GM18858 (cell line): ENCODE results near the gene ZCCHC3.
"Not testable (repeated sequence)": the region's sequence is repeated elsewhere in the genome, so short reads cannot be mapped to it uniquely, and the experiment has no call there.

ENCODE experiments used
- ATAC-seq: cut with Tn5 transposase; IDR thresholded peaks from one replicate; pipeline ENCODE4 v1.9.1; 2021; ENCODE audit not compliant: unreplicated experiment

Gene ZCCHC3, protein sequence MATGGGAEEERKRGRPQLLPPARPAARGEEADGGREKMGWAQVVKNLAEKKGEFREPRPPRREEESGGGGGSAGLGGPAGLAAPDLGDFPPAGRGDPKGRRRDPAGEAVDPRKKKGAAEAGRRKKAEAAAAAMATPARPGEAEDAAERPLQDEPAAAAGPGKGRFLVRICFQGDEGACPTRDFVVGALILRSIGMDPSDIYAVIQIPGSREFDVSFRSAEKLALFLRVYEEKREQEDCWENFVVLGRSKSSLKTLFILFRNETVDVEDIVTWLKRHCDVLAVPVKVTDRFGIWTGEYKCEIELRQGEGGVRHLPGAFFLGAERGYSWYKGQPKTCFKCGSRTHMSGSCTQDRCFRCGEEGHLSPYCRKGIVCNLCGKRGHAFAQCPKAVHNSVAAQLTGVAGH

DNA sequence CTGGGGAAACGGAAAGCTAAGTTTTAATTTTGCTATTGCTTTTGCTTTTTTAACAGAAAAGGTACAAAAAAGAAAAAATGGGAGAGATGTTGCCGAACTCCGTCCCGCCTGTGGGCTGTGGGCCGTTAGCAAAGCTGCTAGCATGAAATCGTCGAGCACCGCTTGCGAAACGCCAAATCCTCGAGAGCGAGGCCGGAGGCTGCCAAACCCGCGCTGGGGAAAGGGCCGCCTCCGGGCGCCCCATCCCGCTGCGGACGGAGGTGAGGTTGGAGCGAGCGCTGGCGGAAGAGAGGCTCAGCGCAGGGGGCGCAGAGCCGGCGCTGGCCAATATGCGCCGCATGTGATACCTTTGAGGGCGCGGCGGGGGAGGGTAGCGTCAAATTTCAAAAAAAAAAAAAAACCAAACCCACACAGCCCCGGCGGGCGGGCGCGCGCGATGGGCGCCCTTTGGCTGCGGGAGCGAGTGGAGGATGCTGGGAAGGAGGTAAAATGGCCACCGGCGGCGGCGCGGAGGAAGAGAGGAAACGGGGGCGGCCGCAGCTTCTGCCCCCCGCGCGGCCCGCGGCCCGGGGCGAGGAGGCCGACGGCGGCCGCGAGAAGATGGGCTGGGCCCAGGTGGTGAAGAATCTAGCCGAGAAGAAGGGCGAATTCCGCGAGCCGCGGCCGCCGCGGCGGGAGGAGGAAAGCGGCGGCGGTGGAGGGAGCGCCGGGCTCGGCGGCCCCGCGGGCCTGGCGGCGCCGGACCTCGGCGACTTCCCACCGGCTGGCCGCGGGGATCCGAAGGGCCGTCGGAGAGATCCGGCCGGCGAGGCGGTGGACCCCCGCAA lies at the start of gene ZCCHC3:
ZCCHC3 (plus strand) TSS at position 473 of the 827 bp plus-strand sequence; CDS start at position 490, 17 bp downstream.
- peak; percentile 65 for ATAC-seq

DNA sequence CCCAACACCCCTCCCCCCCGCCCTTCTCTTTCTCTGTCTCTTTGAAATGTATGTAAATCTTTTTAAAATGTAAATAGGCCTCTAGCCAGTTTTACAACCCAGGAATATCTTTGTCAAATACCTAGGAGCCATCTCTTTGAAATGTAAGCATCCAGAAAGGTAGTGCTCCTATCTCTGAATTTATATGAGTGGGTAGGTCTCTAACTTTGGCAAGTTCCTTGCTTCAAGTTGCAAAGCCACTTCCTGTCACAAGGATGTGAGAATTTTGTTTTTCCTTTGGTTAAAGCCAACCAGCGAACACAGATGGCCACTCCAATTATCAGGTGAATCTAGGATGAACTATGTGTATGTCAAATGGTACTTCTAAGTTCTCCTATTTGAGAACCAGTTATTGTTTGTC lies 46.0 kb upstream of the ZCCHC3 start:
- ATAC-seq, result no peak

DNA sequence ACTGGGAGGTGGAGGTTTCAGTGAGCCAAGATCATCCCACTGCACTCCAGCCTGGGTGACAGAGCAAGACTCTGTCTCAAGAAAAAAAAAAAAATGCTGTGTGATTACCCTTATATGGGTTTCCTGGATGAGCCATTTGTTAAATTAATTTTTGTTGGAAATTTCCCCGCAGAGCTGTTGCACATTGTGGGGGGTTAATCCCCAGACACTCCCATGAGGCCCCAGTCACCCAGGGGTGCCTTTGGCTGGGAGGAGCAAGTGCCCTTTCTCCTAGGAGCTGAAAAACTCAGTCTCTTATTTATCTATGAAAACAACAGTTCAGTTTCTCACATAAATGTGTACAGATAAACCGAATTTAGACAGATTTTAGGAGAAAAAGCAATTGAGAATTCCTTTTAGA lies 44.6 kb upstream of the ZCCHC3 start:
- no peak for ATAC-seq

DNA sequence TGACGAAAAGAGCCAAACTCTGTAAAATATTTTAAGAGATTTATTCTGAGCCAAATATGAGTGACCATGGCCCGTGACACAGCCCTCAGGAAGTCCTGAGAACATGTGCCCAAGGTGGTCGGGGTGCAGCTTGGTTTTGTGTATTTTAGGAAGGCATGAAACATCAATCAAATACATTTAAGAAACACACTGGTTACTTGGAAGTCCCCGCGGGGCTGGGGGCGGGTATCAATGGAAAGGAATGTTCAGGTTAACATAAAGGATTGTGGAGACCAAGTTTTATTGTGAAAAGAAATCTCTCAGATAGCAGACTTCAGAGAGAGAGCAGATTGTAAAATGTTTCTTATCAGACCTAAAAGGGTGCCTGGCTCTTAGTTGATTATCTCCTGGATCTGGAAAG lies 43.9 kb upstream of the ZCCHC3 start:
- not testable (repeated sequence) for ATAC-seq

DNA sequence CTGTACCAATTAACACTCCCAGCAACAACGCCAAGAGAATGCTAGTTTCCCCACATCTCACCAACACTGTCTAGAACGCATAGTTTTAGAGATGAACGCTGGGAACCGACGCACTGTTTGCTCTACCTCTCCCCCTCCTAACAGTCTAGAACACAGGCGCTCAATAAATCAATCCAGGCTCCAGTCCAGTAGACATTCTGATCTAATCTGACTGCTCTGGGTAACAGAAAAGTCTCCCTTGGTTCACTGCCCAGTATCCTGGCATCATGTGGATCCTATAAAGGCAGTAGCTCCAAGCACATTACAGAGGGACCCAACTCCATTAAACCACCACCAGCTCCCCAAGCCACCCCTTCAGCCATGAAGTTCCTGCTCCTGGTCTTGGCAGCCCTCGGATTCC lies 40.0 kb upstream of the ZCCHC3 start, which contains the start of gene DEFB132:
DEFB132 (plus strand) TSS at position 306 of the 400 bp plus-strand sequence; CDS start at position 361, 55 bp downstream.
- ATAC-seq, result no peak

DNA sequence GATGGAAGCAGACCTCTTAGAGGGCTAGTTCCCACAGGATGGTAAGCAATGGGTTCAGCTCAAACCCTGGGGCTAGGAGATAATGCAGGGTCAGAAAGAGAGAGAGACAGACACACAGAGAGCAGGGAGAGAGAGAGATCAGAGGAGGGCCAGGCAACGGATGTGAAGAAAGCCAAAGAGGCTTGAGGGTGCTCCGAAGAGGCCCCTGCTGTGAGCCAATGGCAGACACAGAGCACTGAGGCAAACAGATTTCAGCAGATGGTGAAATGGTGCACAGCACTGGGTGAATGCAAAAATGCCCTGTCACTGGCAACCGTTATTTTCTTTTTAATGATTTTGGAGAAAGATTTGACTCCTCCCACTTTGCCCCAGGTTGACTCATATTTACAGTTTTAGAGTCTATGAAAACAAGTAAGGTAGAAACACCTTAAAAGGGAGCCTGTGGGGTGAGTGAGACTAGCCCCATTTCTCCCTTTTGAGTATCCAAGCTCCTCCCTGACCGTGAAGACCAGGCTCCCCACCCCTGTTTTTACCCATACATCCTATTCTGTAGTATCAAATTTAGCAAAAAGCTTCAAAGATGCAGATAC lies 39.0 kb upstream of the ZCCHC3 start:
- no peak for ATAC-seq

DNA sequence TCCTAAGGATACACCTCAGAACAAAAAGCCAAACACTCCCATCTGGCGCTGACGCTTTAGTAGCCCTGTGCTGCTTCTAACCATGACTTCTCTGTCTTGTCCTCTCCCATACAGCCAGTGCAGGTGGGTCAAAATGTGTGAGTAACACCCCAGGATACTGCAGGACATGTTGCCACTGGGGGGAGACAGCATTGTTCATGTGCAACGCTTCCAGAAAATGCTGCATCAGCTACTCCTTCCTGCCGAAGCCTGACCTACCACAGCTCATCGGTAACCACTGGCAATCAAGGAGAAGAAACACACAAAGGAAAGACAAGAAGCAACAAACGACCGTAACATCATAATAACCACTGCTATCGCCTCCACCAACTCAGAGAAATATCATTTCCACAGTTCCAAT lies 38.4 kb upstream of the ZCCHC3 start:
- no peak for ATAC-seq

DNA sequence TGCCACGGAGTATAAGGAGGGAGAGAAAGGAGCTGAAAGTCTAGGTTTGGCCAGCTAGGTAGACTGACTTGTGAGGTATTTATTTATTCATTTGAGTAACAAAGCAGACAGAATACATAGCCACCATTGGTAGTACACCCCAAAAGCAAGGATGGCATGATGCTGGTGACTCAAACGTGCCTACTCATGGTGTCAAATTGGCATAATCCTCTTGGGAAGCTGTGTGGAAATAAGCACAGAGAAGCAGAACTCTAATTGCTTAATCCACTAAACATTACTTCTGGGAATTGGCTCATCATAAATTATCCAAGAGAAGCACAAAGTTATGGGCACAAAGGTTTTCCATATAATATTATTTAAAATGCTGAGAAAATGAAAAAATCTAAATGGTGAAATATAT lies 37.4 kb upstream of the ZCCHC3 start:
- no peak for ATAC-seq

DNA sequence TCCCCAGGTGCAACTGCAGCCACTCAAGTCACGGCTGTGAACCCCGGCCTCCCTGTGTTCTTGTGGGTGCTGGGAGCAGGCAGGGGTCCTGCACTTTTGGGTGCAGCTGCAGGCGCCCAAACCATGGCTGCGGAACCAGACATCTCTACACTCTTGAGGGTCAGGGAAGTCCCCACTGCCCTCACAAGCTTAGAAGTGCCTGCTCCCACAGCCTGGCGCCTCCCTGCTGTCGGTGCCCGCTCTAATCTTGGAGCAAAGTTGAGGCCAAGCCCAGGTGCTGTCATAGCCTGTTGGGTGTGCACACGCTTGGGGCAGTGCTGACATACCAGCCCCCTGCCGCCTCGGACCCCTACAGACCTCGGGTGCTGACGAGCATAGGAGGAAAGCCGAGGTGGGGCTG lies 33.7 kb upstream of the ZCCHC3 start:
- ATAC-seq, result no peak

DNA sequence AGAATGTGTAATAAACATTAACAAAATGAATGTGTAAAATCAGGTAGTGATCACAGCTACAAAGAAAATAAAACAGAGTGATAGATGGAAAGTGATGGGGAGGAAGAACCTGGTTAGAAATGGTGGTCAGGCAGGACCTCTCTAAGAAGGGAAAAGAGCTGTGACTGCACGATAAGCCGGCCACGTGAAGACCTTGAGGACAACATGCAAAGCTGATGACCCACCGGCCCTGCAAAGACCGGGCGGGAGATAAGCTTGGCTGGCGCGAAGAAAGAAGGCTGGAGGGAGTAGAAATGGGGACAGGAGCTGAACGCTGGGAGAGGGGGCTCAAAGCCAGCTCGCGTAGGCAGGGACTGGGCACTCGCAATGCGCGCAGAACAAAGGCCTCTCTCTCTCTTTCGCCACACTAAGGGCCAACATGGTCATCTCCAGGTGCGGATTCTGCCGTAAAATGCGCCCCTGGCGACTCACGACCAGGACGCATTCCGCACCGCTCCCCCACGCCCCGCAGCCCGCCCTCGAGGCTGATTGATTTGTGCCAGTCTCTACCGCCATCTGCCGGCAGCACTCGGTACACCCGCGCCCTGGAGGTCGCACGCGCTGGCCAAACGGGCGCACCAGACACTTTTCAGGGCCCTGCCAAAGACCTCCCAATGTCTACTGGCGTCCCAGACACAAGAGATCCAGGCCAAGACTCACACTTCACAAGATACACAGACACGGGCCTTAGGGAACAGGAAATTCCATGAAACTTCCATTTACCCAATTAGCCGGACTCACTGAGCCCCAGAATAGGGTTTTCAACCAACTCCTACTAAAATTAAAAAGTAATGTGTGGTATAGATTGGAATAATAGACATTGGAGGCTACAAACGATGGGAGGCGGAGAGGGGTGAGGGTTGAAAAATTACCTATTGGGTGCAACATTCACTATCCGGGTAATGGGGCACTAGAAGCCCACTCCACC lies 30.5 kb upstream of the ZCCHC3 start:
- ATAC-seq, result peak; percentile 46

DNA sequence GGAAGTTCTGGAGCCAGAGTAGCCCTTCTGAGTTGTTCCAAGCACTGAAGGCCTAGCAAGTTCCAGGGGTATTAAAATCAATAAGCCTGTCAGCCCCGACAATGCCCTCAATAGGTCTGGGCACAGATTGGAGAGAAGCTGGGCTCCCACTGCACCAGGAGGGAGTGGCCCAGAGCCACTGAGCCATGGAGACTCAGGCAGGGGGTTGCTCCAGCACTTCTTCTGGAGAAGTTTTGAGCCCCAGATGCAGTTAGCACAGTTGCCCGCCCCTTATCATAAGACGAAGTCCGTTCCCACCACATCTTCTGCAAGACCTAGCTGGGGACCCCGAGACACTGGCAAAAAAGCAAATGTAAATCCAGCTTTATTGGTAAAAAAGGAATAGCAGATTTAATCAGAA lies 26.9 kb upstream of the ZCCHC3 start:
- ATAC-seq, result no peak

DNA sequence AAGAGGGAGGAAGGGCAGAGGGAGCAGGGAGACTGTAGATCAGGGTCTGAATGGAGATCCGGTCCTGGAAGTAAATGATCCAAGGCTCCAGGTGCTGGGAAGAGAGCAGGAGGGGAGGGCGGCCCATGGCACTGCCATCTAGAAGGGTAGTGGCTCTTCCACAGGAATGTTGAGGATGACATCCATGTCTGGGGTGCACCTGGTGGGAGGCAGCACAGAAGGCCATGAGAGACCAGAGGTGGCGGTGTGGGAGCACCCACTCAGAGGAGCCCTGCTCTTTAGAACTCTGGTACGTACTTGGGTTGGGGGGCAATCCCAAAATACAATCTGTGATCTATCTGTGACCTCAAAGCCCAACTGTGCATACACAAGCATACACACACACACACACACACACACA lies 26.3 kb upstream of the ZCCHC3 start:
- no peak for ATAC-seq

DNA sequence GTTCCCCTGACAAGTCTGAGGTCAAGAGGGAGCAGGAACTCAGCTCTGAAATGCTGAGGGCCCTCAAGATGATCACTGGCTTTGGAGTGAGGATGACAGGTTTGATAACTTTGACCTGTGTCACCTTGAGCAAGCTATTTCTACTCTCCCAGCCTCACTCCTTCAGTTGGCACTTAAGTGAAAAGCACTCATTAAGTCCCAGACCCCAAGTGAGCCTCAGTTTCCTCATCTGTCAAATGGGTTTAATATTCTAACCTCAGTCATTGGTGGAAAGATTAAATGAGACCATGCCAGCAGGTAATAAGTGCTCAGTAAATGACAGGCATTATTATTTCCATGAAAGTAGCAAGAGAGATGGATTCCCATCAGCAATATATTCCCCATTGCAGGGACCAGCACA lies 25.8 kb upstream of the ZCCHC3 start:
- no peak for ATAC-seq

DNA sequence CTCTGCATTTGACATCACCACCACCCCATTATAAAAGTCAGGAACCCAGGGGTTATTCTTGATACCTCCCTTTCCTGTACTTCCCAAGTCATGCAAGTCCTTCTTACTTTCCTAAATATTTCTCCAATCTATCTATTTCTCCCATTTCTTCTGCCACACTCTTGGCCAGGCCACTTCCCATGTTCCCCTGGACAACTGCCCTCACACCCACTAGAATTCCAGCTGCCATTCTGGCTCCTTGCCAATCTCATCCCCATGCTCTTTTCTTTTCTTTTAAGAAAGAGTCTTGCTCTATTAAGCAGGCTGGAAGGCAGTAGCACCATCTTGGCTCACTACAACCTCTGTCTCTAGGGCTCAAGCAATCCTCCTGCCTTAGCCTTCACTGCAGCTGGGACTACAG lies 24.7 kb upstream of the ZCCHC3 start:
- no peak for ATAC-seq

DNA sequence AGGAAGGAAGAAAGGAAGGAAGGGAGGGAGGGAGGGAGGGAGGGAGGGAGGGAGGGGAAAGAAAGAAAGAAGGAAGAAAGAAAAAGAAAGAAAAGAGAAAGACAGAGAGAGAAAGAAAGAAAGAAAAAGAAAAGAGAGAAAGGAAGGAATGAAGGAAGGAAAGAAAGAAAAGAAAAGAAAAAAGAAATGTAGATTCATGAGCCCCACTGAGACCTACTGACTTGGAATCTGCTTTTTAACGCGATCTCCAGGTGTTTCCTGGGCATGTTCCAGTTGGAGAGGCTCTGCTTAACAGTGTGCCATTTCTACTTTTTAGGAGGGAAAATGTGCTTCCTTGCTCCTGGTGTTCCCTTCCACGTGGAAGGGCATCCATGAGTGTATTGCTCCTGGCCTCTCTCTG lies 23.5 kb upstream of the ZCCHC3 start:
- no peak for ATAC-seq

DNA sequence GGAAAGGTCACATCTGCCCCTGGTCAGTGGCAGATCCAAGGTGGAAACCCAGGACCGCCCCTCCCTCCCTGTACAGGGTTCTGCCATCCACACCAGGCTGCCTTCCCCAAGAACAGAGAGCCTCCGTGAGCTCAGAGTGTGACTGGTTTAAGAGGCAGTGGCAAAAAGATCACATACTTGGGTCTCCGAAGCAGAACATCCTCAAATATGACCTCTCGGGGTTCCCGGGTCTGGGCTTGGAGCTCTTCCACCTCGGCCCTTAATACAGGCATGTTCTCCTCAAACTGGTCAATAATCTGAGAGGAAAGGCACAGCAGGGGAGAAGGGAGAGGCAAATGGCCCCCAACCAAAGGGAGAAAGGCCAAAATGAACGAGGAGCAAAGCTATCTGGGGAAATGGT lies 21.6 kb upstream of the ZCCHC3 start:
- ATAC-seq, result no peak

DNA sequence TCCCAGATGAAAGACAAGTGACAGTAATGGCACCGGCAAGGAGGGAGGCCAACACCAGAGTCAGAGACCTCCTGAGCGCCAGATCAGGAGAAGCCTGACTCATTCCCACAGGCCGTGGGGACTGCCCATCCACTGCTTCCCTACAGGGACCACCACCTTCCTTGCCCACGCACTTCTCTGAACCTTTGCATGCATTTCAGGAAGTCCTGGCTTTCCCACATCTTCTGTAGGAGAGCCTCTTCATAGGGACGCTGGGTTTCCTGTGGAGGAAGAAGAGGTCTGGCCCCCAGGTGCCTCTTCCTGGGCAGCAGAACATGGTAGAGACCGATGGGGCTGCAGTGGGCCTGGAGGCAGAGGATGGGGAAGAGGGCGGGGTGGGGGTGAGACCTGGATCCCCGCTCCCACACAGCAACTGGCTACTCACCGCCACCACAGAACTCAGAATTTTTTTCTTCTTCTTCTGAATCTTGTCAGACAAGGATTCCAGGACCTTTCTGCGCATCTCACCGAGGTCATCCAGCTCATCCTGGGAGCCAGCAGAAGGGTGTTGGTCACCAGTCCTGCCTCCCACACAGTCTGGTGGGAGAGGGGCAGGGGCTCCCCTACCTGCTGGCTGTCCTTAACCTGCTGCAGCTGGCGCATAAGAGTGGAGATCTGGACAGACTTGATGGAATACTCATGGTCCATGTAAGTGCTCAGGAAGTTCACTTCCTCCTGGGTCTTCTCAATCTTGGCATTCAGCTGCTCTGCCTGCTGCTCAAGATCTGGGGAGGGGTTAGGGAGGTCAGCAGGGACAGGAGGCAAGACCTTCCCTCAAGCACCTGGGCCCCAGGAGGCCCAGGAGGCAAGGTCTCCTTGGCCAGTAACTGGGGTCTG lies 20.5 kb upstream of the ZCCHC3 start:
- ATAC-seq, result no peak

DNA sequence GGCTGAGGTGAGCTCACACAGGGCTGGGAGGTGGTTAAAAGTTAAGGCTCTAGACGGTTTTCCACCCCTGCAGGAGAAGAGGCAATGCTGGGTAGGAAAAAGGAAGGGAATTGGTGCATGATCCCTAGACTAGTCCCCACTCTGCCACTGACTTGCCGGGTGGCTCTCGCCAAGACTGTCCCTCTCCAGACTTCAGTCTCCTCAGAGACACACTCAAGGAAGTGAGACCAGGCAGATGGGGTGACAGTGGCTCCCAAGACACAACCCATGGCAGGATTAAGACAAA lies 19.9 kb upstream of the ZCCHC3 start:
- no peak for ATAC-seq

DNA sequence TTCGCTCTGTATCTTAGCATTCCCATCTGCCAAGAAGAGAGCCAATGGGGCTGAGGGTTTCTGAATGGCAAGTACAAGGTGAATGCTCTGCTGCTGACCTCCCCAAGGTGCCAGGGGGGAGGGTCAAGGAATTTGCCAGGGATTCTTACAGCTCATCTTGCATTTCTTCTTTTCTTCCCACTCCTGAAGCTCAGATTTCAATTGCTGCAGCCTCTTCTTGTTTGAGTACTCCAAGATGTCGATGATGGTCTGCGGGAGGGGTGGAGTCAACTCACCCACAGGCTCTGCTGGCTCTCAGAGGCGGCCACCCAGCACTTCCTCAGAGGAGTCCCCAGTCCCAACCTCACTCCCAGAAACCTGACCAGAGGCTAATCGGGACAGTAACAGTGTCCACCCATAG lies 19.2 kb upstream of the ZCCHC3 start:
- no peak for ATAC-seq
